ENCODE data around the gene CYP4F11. TPM values are rescaled to one million over a fixed set of nuclear protein-coding genes. Genes with fewer than 3 reads are reported as not detected.
"Not testable (repeated sequence)": the region's sequence is repeated elsewhere in the genome, so short reads cannot be mapped to it uniquely, and the experiment has no call there.

CYP4F11 gene
- total RNA-seq, 1 donor from 2014 or later = 9.3 TPM

DNA sequence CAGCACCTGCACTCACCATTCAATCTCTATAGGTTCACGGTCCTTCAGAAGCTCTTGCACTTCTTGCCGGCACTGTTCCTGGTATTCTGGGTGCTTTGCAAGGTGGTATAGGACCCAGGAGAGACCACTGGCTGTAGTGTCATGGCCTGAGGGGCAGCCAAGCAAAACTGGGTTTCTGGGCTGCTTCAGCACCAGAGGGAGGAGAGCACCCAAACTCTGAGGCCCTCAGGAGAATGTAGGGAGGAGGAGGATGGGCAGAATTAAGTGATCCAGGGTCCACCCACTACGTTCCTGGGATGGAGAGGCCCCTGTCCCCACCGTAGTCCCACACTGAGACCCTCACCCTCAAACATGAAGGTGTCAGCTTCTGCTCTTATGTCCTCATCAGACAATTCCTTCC lies 12.3 kb downstream of the CYP4F11 start:
- no peak for DNase-seq (ENCODE audit: low spot score)

DNA sequence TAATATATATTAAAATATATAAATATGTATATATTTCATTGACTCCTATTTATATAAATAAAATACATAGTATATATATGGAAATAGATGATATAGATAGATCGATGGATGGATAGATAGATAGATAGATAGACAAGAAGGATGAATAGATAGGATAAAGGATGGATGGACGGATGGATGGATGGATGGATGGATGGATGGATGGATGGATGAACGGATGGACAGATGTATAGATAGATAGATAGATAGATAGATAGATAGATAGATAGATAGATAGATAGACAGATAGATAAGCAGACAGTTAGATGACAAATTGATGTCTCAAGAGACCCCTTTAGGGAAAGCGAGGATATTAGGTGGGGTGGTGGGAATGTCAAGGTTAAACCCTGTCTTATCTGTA lies 15.1 kb downstream of the CYP4F11 start:
- DNase-seq (ENCODE audit: low spot score) = no peak

DNA sequence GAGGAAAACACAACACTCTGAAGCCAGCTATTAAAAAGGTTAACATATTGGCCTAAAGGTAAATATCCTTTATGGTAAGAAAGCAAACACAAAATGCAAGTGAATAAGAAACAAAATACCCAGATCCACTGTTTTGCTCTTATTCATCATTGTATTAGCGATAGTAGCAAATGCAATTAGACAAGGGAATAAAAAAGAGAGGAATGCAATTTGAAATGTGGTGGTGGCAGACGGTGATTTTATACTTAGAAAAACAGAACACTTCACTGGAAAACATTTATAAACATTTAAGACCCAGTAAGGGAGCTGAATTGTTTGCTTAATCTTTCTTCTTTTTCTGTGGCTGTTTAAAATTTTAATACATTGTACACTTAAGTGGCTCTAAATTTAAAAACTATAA lies 19.2 kb downstream of the CYP4F11 start:
- DNase-seq (ENCODE audit: low spot score) = no peak

DNA sequence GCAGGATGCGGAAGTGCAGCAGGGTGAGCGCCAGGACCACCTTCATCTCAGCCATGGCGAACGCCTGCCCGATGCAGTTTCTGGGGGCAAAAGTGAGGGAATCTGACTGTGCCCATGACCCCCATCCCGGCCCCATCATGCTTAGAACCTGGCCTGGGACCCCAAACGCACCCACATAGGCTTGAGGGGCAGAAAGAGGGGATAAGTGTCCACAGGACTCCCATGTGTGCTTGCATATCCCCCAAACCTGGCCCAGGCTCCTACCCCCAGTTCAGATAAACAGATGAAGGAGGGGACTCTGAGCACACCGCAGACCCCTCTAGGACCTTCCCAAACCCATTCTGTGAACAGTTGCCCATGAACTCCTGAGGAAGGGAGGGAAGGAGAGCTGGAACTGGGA lies 20.5 kb downstream of the CYP4F11 start:
- peak; percentile 36 for DNase-seq (ENCODE audit: low spot score)

DNA sequence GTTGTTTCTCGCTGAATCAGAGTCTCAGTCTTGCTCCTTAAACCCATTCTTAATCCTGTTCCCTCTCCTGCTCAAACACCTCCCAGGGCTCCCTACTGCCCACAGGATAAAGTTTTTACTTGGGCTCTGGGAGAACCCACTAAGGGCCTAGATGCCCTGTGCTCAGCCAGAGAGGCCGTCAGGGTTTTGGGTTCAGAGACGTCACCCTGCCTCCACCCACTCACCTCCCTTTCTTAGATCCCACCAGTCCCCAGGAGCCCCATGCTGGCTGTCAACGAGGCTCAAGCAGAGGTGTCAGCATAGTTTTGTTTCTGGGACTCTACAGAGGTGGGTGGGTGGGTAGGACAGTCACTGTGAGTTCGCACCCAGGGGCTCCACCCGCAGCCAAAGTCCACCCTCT lies 20.9 kb downstream of the CYP4F11 start:
- DNase-seq (ENCODE audit: low spot score) = no peak

DNA sequence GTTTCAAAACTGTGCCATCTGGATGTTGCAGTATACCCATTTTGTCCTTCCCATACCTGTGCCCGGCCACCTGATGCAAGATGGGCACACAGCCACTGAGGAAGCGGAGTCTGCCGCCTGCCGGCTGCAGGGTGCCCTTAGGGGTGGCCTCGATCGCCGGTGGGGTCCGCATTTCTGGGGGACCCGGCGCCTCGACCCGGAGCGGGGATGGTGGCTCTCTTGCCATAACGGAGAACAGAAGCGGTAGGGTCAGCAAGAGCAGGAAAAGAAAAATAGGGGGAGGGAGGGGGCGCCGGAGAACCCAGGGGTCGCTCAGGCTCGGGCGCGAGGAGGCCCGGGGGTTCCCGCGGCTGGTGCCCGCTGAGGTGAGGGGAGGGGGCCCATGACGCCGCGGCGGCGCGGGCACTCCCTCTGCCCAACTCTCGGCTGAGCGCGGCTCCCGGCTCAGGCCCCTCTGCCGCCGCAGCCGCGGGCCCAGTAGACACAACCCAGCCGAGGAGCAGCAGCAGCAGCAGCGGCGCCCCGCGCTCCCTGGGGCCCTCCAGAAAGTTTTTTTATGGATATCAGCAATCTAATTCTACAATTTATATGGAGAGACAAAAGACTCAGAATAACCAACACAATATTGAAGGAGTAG lies 22.6 kb downstream of the CYP4F11 start:
- no peak for DNase-seq (ENCODE audit: low spot score)

DNA sequence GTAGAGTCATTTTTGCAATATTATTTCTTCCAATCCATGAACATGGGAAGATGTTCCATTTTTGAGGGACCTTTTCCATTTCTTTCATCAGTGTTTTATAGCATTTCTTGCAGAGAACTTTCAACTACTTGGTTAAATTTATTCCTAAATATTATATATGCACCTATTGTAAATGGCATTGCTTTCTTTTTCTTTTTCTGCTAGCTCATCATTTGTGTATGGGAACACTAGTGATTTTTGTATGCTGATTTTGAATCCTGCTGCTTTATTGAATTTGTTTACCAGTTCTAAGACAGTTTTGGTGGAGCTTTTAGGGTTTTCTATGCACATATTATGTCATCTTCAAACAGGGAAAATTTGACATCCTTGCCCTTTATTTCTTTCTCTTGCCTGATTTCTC lies 29.3 kb downstream of the CYP4F11 start:
- no peak for DNase-seq (ENCODE audit: low spot score)

DNA sequence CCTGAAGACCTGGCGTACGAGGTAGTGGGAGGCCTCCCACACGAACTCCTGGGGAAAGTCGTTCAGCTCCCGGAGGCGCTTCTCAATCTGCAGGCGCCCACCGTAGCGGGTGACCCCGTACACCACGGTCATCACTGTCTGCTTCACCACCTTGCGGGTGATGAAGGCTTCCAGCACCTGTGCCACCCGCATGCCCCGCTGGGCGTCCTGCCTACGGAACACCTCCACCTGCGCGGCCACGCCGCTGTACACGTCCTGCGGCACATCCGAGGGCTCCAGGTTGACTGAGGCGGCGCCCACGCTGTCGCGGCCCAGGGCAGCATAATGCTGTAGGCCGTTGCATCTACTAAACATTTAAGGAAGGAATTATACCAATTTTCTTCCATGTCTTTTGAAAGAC lies 31.4 kb downstream of the CYP4F11 start:
- not testable (repeated sequence) for DNase-seq (ENCODE audit: low spot score)

DNA sequence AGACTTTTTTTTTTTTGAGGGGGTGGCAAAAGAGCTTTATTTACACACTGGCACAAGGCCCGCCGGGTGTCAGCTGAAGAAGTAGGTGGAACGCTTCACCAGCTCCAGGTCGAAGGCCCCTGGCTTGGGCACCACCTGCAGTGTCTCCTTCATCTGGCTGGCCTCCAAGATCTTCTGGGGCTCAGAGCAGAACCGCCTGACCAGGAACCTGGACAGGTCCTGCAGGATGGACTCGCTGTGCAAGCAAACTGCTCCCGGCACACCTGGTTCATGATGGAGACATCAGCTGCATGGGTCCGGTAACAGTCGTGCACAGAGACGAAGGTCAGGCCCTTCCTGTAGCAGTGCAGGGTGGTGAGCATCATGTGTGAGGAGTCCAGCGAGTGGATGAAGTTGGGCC lies 32.1 kb downstream of the CYP4F11 start:
- DNase-seq (ENCODE audit: low spot score) = peak; percentile 72

DNA sequence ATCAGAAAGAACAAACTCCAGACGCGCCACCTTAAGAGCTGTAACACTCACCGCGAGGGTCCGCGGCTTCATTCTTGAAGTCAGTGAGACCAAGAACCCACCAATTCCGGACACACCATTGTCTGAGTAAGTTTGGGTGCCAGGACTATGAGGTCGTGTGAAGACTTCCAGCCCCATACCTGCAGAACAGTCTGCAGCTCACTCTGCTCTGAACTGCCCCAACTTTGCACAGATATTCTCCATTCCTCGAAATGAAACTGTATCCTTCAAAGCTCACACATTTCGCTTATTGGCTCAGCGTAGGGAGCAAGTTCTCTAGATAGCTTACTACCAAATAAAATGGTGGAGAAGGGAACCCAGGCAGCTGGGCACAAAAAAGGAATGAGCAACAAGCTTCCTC lies 33.8 kb downstream of the CYP4F11 start:
- DNase-seq (ENCODE audit: low spot score) = no peak

DNA sequence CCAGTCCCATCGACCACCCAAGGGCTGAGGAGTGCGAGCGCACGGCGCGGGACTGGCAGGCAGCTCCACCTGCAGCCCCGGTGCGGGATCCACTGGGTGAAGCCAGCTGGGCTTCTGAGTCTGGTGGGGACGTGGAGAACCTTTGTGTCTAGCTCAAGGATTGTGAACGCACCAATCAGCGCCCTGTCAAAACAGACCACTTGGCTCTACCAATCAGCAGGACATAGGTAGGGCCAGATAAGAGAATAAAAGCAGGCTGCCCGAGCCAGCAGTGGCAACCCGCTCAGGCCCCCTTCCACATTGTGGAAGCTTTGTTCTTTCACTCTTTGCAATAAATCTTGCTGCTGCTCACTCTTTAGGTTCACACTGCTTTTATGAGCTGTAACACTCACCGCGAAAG lies 34.3 kb downstream of the CYP4F11 start:
- not testable (repeated sequence) for DNase-seq (ENCODE audit: low spot score)

DNA sequence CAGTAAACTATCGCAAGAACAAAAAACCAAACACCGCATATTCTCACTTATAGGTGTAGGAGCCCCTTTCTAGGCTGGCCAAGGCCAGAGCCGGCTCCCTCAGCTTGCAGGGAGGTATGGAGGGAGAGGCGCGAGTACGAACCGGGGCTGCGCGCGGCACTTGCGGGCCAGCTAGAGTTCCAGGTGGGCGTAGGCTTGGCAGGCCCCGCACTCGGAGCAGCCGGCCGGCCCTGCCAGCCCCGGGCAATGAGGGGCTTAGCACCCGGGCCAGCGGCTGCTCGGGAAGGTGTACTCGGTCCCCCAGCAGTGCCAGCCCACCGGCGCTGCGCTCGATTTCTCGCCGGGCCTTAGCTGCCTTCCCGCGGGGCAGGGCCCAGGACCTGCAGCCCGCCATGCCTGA lies 34.8 kb downstream of the CYP4F11 start:
- DNase-seq (ENCODE audit: low spot score) = not testable (repeated sequence)

DNA sequence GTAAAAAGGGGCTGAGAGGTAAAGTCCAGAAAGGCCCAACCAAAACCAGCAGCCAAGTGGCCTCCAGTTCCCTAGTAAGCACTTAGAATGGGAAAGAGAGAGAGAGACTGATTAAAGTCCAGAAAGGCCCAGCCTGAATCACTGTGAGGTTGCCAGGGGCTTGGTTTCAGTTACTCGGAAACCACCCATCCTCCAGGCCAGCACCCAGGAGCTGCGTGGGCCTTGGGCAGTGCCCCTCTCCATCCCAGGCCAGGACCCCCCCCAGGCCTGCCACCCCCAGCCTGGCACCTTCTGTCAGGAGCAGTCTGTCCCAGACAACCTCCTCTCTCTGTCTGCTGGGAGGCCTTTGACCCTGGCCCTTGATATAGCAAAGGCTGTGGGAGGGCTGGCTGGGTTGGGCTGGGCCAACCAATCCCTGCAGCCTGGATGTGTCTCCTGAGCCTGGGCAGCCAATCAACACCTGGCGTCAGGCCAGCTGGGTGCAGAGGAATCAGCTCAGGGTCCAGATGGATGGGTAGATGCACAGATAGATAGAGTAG lies 36.5 kb downstream of the CYP4F11 start, which contains the start of gene CYP4F2:
Gene CYP4F2, minus strand, starts transcription at position 337 of the 539 bp plus-strand sequence. CDS start 463 bp downstream, outside the sequence.
- no peak for DNase-seq (ENCODE audit: low spot score)

DNA sequence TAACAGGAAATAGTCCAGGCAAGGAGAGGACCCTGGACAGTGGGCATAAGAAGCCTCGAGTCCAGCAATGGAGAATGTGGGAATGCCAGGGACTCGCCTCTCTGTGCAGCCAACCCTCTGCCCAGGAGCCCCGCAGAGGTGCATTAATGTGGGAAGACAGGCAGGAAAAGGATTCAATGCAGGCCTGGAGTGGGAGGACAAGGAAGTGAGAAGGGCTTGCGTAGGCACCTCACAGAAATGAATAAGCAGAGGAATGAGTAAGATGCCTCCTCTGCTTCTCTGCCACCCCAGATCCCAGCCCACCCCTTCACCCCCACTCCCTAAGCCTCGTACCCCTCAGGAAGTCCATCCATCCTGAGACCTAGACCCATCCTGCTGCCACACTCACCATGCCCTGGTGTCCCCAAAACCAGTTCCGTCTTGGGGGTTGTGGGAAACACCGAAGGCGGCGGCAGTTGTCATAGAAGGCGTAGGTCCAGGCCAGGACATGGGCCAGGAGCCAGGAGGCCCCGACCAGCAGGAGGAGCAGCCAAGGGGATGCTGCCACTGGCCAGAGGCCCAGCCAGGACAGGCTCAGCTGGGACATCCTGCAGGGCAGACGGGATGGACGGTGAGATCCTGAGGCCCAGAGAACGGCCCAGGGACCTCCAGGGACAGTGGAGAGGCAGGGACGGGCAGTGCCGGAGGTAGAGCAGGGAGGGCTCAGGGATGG lies 37.1 kb downstream of the CYP4F11 start:
- DNase-seq (ENCODE audit: low spot score) = no peak

DNA sequence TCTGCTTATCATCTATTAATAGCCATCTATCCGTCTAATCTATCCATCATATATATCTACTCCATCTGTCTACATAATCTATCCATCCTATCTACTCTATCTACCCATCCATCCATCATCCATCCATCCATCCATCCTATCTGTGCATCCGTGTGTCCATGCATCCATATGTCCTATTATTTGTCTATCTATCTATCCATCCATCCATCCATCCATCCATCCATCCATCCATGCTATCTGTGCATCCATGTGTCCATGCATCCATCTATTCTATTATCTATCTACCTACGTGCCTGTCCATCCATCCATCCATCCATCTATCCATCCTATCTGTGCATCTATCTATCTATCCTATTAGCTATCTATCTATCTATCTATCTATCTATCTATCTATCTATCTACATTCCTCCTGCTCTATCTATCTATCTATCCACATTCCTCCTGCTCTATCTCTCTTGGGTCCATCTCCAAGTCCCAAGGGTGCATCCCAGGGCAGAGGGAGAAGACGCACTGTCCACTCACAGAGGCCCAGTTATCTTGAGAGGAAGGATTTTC lies 38.4 kb downstream of the CYP4F11 start:
- no peak for DNase-seq (ENCODE audit: low spot score)

DNA sequence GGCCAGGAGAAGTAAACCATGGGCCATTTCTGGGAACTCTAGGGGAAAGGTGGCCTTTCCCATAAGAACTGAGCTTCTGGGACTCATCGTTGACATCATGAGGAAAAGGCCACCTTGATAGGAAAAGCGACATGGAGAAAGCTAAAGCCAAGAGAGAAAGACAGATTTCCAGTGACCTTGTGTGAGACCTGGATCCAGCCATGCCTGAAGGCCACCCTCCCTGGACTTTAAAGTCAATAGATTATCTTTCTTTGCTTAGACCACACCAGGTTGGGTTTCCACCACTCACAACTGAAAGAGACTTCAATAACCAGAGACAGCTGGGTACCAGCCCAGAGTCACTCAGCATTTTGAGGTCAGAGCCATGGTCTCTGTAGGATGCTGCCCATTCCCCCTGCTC lies 40.0 kb downstream of the CYP4F11 start:
- no peak for DNase-seq (ENCODE audit: low spot score)

DNA sequence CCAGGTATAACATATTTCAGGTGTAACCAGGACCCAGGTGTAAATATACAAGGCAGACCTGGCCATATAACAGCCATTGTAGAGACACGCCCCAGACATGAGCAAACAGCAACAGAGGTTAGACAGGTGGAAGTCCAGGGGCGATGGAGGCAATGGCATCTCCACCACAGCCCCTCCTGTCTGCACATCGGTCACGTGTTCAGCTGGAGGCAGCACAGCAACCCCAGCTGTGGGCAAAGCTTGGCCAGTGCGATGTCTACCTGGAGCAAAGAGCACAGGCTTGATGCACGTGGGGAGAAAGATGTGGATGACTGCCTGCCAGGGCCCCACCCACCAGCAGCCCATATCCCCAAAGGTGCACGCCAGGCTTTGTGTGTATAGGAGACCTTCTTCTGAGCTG lies 40.9 kb downstream of the CYP4F11 start:
- DNase-seq (ENCODE audit: low spot score) = no peak

DNA sequence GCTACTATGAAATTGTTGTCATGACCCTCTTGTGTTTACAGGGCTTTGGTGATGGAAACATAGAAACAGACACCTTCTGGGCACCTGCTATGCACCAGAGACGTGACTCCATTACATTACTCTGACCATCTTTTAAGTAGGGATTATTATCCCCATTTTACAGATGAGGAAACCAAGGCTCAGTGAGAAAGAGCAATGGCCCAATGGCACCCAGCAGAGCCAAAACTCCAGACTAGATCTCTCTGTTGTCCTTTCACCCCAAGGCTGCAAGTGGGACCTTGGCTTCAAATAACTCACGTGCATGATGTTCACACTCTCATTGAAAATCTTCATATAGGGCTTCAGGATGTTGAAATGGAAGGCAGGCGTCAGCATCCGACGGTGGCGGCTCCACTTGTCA lies 42.3 kb downstream of the CYP4F11 start:
- DNase-seq (ENCODE audit: low spot score) = no peak

DNA sequence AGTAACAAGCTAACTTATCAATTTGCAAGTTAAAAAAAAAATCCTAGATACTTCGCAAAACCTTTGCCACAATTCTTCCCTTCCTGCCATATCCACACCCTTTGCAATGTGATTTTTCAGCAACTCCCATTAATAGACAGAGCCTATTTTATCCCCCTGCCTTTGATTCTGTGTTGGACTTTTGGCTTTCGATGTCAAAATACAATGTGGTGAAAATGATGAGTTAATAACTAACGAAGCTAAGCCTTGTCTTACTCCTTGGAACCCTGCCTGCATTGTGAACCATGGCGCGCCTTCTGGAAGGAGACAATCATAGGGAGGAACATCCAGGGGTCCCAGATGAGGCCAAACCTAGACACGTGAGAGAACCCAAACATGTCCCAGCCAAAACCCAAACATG lies 42.9 kb downstream of the CYP4F11 start:
- DNase-seq (ENCODE audit: low spot score) = no peak

DNA sequence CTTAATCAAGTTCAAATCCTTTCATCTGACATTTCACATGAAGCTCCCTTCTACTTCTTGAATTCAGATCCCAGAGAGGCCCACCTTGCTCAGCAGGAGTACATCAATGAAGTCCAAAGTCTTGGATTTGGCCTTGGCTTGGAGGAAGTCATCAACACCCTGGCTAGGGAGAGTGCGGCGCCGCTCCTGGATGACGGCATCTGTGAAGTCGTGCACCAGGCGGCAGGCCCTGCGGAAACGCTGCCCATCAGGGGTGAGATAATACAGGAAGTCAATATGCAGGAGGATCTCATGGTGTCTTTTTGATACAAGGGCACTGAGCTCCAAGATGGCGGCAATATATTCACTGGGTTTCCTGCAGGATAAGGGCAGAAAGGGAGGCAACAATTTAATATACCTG lies 45.0 kb downstream of the CYP4F11 start:
- not testable (repeated sequence) for DNase-seq (ENCODE audit: low spot score)

DNA sequence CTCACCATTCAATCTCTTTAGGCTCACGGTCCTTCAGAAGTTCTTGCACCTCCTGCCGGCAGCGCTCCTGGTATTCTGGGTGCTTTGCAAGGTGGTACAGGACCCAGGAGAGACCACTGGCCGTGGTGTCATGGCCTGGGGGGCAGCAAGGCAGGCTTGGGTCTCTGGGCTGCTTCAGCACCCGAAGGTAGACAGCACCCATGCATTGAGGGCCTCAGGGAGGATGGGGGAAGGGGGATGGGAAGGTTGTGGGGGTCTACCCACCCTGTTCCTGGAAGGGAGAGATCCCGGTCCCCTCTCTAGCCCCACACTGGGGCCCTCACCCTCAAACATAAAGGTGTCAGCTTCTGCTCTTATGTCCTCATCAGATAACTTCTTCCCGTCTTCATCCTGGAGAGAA lies 48.4 kb downstream of the CYP4F11 start:
- no peak for DNase-seq (ENCODE audit: low spot score)

DNA sequence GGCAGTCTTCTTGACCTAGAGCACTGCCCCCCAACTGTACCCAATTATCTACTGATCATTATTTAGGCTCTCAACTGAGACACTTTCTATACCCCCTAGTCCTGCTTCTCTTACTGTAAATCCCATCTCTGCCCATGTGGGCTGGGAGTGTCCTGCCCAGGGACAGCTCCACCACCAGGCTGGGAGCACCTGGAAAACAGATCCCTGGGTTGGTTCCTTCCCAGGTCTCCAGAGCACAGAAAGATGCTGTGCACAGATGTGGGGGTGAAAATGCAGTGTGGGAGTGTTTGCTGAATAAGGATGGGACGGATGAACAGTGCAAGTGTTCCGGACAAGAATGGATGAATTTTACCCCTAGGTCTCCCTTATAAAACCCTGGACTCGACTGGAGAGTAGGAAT lies 49.2 kb downstream of the CYP4F11 start:
- DNase-seq (ENCODE audit: low spot score) = no peak

DNA sequence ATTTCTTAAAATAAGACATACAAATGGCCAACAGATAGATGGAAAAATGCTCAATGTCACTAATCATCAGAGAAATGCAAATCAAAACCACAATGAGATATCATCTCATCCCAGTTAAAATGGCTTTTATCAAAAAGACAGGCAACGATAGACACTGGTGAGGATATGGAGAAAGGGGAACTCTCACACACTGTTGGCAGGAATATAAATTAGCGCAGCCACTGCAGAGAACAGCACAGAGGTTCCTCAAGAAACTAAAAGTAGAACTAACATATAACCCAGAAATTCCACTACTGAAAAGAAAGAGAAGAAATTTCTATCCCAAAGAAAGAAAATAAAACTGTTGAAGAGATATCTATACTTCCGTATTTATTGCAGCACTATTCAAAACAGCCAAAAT lies 51.0 kb downstream of the CYP4F11 start:
- not testable (repeated sequence) for DNase-seq (ENCODE audit: low spot score)

Measured in ureter (tissue), 1 donor.